Stimulated activated CD4-positive, alpha-beta T cell treated with anti-CD3 and anti-CD28 coated beads, TNF-alpha, amount 100 ng/mL, for 24 hours (primary cell): ENCODE data around the gene ZDHHC7.
"Not testable (repeated sequence)": the region's sequence is repeated elsewhere in the genome, so short reads cannot be mapped to it uniquely, and the experiment has no call there.

Source experiments
- DNase-seq, 3 experiments: peaks; one replicate each; pipeline ENCODE4 v3.0.0-alpha.2; 2020; ENCODE audit warnings: low read depth in 3 of 3

The ZDHHC7 gene

DNA sequence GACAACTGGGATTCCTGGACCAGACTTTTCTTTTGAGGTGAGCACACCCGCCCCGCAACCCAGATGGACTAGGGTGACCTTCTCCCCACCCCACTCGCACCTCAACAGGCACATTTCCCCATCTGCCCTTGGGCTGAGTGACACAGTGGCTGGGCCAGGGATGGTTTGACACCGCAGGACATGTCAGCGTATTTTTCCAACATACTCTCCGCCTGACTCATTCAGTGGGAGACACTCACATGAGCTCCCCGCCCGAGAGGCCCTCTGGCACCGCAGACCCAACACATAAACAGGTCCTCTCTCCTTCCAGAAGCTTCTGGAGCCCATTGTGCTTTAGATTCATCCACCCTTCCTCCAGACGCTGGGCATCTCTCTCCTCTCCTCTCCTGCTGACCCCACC lies 69.4 kb downstream of the ZDHHC7 start:
- DNase-seq = no peak

DNA sequence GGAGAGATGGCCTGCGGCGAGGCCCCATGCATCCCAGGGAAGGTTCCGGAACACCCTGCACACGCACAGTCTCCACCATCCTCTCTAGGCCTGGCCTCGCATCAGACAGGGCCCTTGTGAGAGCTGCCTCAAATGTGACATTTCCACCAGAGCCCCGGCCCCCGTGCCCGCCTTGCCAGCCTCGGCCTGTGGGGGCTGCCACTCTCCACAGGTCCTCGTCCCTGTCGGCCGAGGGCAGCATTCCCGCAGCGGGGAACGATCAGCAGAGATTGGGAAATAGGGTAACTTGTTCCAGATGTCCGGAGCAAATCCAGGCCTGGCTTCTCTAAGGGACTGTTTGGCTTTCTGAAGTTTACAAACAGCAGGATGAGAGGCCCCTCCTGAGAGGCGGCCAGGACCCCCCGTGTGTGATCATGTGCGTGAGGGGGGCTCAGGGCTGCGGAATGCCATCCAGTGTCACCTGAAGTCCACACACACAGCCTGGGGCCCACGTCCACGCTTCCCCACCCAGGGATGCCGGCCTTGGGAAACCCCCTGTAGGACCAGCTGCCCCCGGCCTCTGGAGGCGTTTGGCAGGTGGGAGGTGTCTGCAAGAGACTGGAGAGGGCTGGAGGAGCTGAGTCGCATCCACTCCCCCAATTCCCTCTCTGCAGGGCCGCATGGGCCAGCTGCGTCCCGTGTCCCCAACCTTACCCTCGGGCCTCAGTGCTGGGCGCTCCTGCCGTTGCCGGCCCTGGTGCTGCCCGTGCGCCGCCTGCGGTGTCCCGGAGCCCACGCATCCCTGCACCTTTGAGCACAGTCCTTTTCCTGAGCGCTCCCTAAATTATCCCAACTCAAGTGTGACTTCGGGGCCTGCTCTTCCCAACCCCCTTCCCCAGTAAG lies 70.4 kb downstream of the ZDHHC7 start:
- no peak for DNase-seq

DNA sequence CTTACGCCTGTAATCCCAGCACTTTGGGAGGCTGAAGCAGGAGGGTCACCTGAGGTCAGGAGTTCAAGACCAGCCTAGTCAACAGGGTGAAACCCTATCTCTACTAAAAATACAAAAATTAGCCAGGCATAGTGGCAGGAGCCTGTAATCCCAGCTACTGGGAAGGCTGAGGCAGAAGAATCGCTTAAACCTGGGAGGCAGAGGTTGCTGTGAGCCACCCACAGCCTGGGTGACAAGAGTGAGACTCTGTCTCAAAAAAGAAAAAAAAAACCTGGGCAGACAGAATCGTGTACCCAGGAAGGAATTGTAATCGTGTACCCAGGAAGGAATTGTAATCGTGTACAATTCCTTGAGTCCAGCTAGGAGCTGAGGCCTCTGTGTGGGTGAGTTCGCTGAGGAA lies 72.7 kb downstream of the ZDHHC7 start:
- not testable (repeated sequence) for DNase-seq

DNA sequence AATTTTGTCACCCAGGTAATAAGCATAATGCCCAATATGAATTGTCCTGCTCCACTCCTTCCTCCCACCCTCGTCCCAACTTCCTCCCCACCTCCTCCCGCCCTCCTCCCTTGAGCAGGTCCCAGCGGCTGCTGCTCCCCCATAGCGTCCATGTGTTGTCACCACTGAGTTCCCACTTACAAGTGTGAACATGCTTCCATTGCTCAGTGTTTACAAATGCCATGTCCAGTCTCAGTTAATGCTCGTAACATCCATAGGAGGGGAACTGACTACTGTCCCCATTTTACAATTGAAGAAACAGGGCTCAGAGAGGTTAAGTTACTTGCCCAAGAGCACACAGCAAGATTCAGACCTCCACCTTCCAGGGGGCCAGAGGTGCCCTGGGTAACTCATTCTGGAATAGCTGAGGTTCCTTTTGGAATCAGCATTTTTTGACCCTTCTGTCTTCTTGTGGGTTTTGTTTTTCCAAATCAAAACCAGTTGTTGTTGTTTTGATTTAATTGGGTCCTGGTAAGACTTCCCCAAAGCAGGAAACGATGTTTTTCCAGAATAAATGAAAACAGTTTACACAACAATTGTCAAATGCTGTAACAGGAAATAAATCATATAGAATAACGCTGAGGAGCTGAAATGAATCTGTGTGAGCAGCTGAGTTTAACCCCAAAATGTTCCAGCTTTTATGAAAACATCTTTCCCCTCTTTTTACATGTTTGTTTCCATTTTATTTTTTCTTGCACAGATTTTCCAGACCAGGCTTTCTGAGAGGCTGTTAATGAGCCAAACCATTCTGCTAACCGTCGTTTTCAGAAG lies 73.9 kb downstream of the ZDHHC7 start:
- DNase-seq = no peak

DNA sequence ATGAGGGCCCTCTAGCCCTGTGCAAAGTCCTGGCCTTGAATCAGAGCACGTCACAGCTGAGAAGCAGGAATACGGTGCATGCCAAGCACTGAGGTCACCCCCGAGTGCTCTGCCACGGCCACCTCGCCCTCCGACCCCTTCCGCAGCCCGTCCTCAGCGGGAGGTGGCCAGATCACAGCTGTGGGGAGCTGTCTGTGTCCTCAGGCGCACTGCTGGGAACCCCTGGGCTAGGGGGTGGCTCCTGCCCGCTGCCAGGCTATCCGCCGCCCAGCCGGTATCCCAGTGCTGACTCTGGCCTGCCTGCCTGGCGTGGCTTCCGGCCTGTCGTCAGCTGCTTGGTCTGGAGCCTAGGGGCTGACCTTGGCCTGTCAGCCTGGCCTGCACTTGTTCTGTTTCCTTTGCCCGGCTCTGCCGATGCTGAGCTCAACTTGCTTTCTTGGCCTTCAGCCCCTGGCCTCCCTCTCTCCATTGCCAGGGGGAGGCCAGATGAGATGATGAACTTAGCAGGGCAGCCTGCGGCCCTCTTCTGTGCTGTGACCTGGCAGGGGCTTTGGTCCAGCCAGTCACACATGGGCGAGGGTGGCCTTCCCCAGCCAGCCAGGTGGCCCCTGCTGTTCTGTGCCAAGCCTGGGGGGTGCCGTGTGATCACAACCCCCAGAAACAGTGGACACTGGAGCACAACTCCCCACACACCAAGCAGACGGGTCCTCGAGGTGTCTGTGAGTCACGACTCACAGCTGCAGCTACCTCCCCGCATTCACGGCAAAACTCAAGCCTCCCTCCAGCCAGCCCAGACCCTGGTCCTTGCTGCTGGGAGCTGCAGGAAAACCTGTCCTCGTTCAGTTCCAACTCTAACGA lies 77.3 kb downstream of the ZDHHC7 start:
- no peak for DNase-seq

DNA sequence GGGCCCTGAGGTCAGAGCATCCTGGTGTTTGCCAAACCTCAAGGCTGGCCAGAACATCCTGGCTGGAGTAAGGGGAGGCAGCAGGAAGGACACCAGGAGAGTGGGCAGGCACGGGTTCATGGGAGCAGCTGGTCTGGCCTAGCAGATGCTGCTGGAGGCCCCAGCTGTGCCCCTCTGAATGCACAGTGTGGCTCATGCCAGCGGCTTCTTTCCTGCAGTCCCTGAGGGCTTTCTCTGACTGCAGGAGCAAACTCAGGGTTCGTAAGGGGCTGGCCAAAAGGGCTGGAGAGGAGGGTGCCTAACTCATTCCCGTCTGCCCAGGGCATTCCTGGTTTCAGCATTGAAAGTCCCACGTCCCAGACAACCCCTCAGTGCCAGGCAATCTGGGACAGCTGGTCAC lies 78.7 kb downstream of the ZDHHC7 start:
- no peak for DNase-seq

DNA sequence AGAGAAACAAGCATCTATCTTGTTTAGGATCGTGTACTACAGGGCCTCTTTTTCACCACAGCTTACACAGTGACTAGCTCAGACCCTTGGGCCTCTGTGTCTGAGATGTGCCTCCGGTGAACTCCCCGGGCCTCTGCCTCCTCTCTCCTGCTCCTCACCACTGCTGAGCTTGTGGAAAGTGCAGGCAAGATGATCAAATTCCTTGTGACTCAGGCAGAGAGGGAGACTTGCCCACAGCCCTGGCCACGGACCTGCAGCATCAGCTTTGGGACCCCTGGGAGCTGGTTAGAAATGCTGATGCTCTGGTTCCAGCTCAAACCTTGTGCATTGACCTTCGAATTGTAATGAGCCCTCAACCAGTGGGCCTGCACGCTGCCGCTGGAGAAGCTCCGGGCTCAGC lies 79.8 kb downstream of the ZDHHC7 start:
- no peak for DNase-seq

DNA sequence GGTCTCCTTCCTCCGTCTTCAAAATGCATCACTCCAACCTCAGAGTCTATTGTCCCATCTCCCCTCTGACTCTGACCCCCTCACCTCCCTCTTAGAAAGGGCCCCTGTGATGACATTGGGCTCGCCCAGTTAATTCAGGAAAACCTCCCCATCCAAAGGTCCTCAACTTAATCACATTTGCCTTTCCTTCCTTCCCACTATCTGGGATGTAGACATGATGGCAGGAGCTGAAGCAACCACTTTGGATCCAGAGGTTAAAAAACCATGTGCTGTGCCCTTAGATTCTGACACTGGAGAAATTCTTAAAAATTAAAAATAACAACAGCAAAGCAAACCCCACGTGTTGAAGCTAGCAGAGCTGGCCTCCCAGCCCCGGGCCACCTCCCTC lies 80.2 kb downstream of the ZDHHC7 start:
- DNase-seq = no peak

DNA sequence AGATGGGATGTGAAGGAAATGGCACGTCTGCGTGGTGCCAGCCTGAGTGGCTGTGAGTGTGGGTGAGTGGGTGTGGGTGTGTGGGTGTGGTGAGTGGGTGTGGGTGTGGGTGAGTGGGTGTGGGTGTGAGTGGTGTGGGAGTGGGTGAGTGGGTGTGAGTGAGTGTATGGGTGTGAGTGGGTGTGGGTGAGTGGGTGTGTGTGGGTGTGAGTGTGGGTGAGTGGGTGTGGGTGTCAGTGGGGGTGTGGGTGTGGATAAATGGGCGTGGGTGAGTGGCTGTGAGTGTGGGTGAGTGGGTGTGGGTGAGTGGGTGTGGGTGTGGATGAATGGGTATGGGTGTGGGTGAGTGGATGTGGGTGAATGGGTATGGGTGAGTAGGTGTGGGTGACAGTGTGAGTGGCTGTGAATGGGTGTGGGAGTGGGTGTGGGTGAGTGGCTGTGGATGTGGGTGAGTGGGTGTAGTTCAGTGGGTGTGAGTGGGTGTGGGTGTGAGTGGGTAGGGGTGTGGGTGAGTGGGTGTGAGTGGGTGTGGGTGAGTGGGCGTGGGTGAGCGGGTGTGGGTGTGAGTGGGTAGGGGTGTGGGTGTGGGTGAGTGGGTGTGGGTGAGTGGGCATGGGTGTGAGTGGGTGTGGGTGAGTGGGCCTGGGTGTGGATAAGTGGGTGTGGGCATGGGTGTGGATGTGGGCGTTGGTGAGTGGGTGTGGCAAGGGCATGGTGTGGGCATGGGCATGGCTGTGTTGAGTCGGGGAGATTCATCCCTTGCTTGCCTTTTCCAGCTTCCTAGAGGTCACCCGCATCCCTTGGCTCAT lies 80.8 kb downstream of the ZDHHC7 start:
- no peak for DNase-seq

DNA sequence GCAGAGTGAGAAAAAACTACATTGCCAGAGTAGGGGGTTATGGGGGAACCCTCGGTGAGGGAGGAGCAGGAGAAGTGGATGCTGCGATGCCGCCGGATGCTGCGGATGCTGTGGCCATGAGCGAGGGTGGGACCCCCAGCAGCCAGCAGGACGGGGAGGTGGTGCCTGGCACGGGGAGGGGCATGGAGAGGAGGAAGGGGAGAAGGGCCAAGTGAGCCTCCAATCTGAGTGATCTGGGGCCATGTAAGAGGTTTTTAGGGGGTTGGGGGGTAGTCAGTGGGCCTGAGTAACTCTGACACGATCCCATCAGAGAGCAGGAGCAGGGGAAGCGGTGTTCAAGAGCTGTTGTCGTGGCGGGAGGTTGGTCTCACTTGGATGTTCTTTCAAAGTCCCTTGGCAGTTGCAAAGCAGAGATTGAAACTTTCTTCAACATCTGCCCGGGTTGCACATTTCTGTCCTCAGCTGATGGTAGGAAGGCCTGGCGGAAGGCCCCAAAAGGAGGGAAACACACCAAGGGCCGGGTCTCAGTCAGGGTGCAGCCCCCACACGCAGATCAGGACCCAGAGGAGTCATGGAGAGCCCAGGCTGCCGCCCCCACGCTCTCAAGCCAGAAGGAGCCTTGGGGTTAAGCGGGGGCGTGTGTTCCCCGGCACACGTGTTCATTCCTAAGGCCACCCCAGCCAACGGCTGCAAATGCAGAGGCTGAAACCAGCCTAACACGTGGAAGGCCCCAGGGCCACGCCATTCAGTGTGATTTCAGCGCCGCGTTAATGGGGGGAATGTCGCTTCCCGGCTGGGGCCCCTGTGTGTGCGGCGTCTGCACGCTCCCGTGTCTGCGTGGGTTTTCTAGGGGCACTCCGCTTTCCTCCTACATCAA lies 81.7 kb downstream of the ZDHHC7 start:
- DNase-seq = no peak

DNA sequence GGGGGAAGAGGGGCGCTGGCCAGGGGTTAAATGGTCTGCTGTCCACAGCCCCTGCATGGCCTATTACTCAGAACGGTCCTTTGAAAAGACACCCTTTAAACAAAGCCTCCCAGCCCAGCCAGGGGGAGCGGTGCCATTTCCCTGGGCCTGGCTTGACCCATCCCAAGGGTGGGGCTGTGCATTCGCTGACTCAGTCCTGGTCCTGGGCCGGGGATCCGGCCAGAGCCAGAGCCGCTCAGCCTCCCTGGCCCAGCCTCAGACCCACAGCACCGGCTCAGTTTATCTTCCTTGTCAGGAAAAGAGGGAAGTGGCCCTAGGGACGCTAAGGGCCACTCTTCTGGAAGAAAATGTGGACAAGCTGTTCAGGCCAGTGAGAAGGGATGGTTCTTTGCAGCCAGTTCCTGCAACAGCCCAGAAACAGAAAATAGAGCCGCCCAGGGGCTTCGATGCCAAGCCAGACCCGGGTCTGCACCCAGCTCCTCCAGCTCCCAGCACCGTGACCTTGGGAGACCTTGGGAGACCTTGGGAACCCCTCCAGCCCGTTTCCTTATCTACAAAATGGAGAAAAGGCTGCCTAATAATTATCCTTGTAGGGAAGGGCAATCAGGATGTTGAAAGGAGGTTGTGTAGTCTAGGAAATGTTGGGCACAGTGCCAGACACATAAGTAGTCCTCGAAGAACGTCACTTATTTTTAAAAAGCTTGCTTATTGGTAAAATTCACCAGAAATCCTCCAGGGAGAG lies 82.5 kb downstream of the ZDHHC7 start:
- no peak for DNase-seq

DNA sequence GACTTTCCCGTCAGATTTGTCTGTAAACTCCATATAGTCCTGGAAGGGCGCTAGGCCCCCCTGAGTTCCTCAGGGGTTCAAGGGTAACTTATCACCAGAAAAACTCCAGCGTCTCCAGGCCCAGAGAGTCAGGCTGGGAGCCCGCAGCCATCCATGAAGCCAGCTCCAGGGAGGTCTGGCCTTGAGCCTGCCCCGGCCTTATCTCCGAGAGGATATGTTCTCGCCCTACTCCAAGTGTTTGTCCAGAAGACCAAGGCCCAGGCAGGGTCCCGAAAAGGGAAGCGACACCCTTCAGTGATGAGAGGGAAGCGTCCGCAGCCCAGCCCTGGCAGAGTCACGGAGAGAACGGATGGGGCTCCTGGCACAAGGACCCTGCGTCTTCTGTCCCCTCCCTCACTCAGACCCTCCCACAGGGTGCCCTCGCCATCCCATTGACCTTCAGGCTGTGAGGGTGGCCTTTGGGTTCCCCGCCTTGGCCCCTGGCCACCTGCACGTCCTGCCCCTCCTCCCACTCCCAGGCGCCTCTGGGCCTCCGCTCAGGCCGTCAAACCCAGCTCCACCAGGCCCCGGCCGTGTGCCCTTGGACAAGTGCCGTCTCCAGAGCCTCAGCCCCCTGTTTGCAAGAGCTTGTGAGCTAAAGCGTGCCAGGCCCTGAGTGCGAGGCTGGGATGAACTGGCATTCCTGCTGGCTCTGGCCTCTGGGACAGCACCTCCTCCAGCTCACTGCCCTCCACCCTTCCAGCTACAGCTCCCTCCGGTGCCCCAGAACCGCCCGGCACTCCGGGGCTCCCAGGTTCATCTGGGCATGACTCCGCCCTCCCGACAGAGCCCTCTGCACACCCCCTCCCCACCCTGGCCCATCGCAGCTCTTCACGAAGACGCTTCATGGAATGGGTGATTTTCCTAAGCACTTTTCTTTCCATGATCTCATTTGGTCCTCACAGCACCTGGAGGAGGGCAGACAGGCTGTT lies 83.4 kb downstream of the ZDHHC7 start:
- DNase-seq = no peak

DNA sequence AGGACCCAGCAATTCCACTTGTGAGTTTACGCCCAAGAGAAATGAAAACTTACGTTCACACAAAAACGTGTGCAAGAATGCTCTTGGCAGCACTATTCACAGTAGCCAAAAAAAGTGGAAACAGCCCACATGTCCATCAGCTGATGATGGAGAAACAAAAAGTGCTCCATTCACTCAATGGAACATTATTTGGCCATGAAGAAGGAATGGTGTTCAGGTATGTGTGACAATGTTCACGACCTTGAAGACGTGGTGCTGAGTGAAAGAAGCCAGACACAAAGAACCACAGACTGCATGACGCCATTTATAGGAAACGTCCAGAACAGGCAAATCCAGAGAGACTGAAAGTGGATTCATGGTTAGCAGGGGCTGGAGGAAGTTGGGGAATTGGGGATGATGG lies 84.9 kb downstream of the ZDHHC7 start:
- no peak for DNase-seq

DNA sequence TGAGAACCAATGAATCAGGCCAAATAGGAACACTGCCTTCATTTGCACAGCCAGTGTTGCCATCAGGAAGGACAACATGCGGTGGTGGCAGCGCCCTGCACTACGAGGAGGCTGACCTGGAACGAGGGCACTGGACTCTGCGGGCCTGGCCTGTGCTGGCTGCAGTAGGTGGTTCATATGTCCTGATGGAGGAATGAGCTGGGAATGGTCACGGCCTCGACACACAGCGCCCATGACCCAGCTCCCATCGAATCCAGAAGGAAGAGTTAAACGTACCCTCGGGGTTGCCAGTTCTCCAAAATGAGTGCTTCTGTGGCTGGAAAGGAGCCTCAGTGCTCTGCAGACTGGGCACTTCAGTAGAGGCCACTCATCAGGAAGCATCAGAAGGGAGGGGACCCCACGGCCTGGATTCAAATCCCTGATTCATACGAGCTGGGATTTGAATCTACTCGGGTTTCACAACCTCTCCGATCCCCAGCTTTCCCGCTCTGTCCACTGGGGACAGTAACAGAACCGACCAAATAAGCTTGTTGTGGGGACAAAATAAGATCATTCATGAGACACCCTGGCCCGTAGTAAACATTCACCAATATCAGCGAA lies 85.5 kb downstream of the ZDHHC7 start:
- DNase-seq = no peak

DNA sequence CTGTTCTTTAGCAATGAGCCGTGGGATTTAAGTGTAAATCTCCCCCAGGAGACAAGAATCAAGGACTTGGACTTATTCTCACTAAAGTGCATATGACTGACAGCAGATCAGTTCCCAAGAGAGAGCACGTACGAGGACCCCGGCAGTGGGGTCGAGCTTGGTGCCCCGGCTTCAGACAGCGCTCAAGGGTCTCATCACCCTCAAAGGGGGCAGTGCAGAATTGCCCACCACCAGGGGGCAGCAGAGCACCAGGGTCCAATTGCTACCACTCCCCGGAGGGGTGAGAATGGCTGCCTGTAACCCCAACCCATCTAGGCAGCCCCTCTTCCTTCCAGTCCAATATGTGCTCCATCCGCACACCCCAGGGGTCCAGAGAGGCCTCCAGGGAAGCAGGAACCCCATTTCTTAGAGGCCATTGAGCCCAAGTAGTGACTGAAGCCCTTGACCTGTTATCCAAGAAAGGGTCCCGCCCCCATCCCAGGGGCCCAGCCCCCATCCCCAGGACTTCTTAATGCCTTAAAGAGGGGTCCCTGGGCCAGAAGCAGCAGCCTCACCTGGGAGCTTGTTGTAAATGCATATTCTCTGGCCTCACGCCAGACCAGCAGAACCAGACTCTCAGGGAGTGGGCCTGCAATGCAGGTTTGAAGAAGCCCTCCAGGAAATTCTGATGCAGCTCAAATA lies 86.1 kb downstream of the ZDHHC7 start:
- DNase-seq = peak; percentile 45 to 67 (median 49)

DNA sequence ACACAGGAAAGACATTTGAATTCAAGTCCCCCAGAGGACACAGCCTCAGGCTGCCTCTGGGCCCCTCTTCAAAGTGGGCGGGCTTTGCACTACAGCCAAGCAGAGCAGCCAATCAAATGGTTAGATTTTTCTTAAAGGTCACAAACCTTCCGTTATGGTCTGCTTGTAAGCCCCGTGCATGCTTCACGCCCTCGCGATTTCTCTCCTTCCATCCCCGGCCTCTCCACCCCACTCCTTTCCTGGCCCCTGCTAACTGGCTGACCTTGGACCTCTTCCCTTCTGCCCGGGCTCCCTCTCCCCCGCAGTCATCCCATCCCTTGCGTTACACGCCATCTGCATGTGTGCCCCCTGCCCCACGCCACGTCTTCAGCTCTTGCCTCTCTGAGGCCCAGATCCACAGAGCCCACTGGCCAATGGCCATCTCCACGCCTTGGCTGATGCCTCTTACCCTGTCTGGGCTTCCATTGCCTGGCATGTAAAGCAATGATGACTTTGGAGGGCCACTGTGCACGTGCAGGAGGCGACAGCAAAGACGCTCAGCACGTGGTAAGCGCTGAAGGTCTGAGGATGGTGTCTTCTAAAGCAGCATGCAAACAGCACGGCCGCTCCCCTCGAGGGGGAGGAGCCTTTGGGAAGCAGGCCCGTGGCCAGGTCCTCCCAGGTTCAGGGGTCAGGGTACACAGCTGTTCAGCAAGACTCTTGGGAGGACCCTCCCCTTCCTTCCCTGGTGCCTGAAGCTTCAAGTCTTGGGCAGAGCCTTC lies 86.8 kb downstream of the ZDHHC7 start:
- DNase-seq = no peak
